Right cardiac atrium (tissue), 5 donors: Measurements from ENCODE around the gene FAM83G. TPM values are rescaled to one million over a fixed set of nuclear protein-coding genes. Genes with fewer than 3 reads are reported as not detected.

Source experiments
- ATAC-seq, 2 donors: fragments of 200-7000 bp; cut with Tn5 transposase; one replicate each; pipeline versions ENCODE4 v1.8.0 to v1.9.1; 2020; ENCODE audit warnings: moderate library complexity in 2 of 2, mild to moderate bottlenecking in 1 of 2
- DNase-seq, 3 donors: peaks; one replicate each; pipeline ENCODE4 v3.0.0-alpha.2; 2020
- H3K27ac ChIP-seq: one replicate; pipeline ENCODE4 v1.5.1; 2013; ENCODE audit warnings: mild to moderate bottlenecking, low read length, control low read depth, moderate library complexity
- H3K27me3 ChIP-seq: one replicate; pipeline ENCODE4 v1.6.1; 2013; ENCODE audit not compliant: control insufficient read depth, insufficient read depth
- H3K4me1 ChIP-seq: one replicate; pipeline ENCODE4 v1.6.1; 2013; ENCODE audit warnings: low read length; ENCODE audit not compliant: control insufficient read depth, insufficient read depth
- H3K4me3 ChIP-seq: one replicate; pipeline ENCODE4 v1.5.1; 2013; ENCODE audit warnings: low read length, control low read depth
- H3K9me3 ChIP-seq: one replicate; pipeline ENCODE4 v1.6.1; 2013; ENCODE audit warnings: low read length; ENCODE audit not compliant: control insufficient read depth
- WGBS: extraction: QIAGEN DNeasy Blood & Tissue Kit; methylation state at CpG from one replicate; pipeline ENCODE4 v1.1.7; 2013; 5-methylcytosine and 5-hydroxymethylcytosine counted together
- intact Hi-C, 4 donors: fragments of 100-400 bp; cut with DNase I; formaldehyde crosslinking; loops; one replicate each; pipeline versions ENCODE4 v1.11.0 to v1.14.0; 2022 to 2023
- polyA plus RNA-seq: library from polyadenylated mRNA; stranded (reverse); fragments of 200-250 nt; gene quantifications from one replicate; pipeline ENCODE4 v1.2.3, GENCODE V29; 2013
- total RNA-seq, 4 donors: library from RNA; stranded (reverse); fragmentation: NEBNext Ultra II Directional; extraction: Animal tissue kit (Norgen Biotek cat#: 25700); gene quantifications; one replicate each; pipeline ENCODE4 v1.2.1, GENCODE V29; 2021
- donor health status: healthy with polysubstance abuse.
- donor health status: DM: no; HTN: yes; CAD: no.
- donor health status: DM: no; HTN: no; CAD: no.
- donor health status: DM: no; HTN: yes; CAD: no; lungs with severe emphysema.
- donor health status: DM: yes; HTN: yes; CAD: no.

FAM83G gene
- total and polyA plus RNA-seq, 5 donors, result 18.7 to 40.2 (median 30.3) TPM

- H3K27ac ChIP-seq, result no peak overlapping the region
- H3K9me3 ChIP-seq, result no peaks in the 10 kb centered on the region
- H3K27me3 ChIP-seq, result no peaks in the 10 kb centered on the region
- no peak for ATAC-seq
- H3K4me1 ChIP-seq, result no peaks in the 10 kb centered on the region
- intact Hi-C loops, result no loop called here
- DNase-seq, result no peak
- H3K4me3 ChIP-seq, result no peak overlapping the region
Observed at GRCh38 chr17:19006698-19007097, 2.1 kb upstream of the FAM83G start.

- no peak for ATAC-seq
Observed at GRCh38 chr17:19005789-19006430, 1.3 kb upstream of the FAM83G start.

GRCh38 chr17:19005137-19005773 lies 691 bp upstream of the FAM83G start:
- H3K27ac ChIP-seq, result peak overlapping the region; percentile 30
- no peaks in the 10 kb centered on the region for H3K9me3 ChIP-seq
- H3K27me3 ChIP-seq, result no peaks in the 10 kb centered on the region
- peak overlapping the region; percentile 72 for H3K4me3 ChIP-seq
- H3K4me1 ChIP-seq, result no peaks in the 10 kb centered on the region
- peak; percentile 1 for ATAC-seq
- intact Hi-C loops, result no loop called here
- 85% methylated on average over 13 of the region's 13 CpGs for WGBS
- DNase-seq, result peak in 2 of 3 donors; percentile 44 to 46

More at GRCh38 chr17:19005789-19006430, 1.3 kb upstream of the FAM83G start:
- H3K9me3 ChIP-seq, result no peaks in the 10 kb centered on the region
- no peaks in the 10 kb centered on the region for H3K4me1 ChIP-seq
- peak in 2 of 3 donors; percentile 19 to 24 for DNase-seq
- no peak overlapping the region for H3K4me3 ChIP-seq
- intact Hi-C loops, result no loop called here
- no peaks in the 10 kb centered on the region for H3K27me3 ChIP-seq
- WGBS, result 91% methylated on average over 4 of the region's 4 CpGs
- H3K27ac ChIP-seq, result no peak overlapping the region

GRCh38 chr17:19003543-19004420 lies 782 bp downstream of the FAM83G start:
- H3K27ac ChIP-seq, result peak overlapping the region; percentile 47
- peak overlapping the region; percentile 72 for H3K4me3 ChIP-seq
- H3K27me3 ChIP-seq, result no peaks in the 10 kb centered on the region
- 31% methylated on average over 73 of the region's 73 CpGs for WGBS
- peak; percentile 15 to 16 for ATAC-seq
- no peaks in the 10 kb centered on the region for H3K4me1 ChIP-seq
- DNase-seq, result peak in 2 of 3 donors; percentile 65 to 70
- H3K9me3 ChIP-seq, result no peaks in the 10 kb centered on the region
- intact Hi-C loops, result no loop called here

GRCh38 chr17:19002805-19003542 lies 1.6 kb downstream of the FAM83G start:
- DNase-seq, result peak in 2 of 3 donors; percentile 15 to 25
- no peaks in the 10 kb centered on the region for H3K9me3 ChIP-seq
- peak overlapping the region; percentile 31 for H3K27ac ChIP-seq
- ATAC-seq, result no peak
- no peak overlapping the region for H3K4me3 ChIP-seq
- no peaks in the 10 kb centered on the region for H3K27me3 ChIP-seq
- no peaks in the 10 kb centered on the region for H3K4me1 ChIP-seq
- WGBS, result 83% methylated on average over 11 of the region's 11 CpGs
- intact Hi-C loops, result no loop called here

- Histone ChIP-seq H3K4me3 (no peak overlapping the region), H3K4me1 (no peaks in the 10 kb centered on the region), H3K27ac (peak overlapping the region; percentile 63), H3K27me3 (no peaks in the 10 kb centered on the region), H3K9me3 (no peaks in the 10 kb centered on the region)
- DNase-seq, result peak in 2 of 3 donors; percentile 37 to 51
- 58% methylated on average over 7 of the region's 7 CpGs for WGBS
- intact Hi-C loops, result no loop called here
- ATAC-seq, result no peak
Observed at GRCh38 chr17:19001907-19002590, 2.5 kb downstream of the FAM83G start.

GRCh38 chr17:19000531-19001325 lies 3.8 kb downstream of the FAM83G start:
- Histone ChIP-seq H3K27ac (peak overlapping the region; percentile 63), H3K4me3 (no peak overlapping the region), H3K4me1 (no peaks in the 10 kb centered on the region), H3K27me3 (no peaks in the 10 kb centered on the region), H3K9me3 (no peaks in the 10 kb centered on the region)
- peak; percentile 32 to 58 for ATAC-seq
- 66% methylated on average over 17 of the region's 17 CpGs for WGBS
- intact Hi-C loops, result no loop called here
- DNase-seq, result peak; percentile 51 to 74 (median 68)

GRCh38 chr17:18999911-19000310 lies 4.7 kb downstream of the FAM83G start:
- WGBS, result 77% methylated on average over 6 of the region's 6 CpGs
- H3K9me3 ChIP-seq, result no peaks in the 10 kb centered on the region
- no peaks in the 10 kb centered on the region for H3K27me3 ChIP-seq
- intact Hi-C loops, result no loop called here
- ATAC-seq (no peak), DNase-seq (peak in 1 of 3 donors; percentile 37)
- H3K27ac ChIP-seq, result peak overlapping the region; percentile 63
- H3K4me3 ChIP-seq, result no peak overlapping the region
- H3K4me1 ChIP-seq, result no peaks in the 10 kb centered on the region

- DNase-seq (peak in 1 of 3 donors; percentile 46), ATAC-seq (no peak)
- WGBS, result 95% methylated on average over 8 of the region's 8 CpGs
- Histone ChIP-seq H3K27me3 (no peaks in the 10 kb centered on the region), H3K9me3 (no peaks in the 10 kb centered on the region), H3K4me3 (no peak overlapping the region), H3K4me1 (no peaks in the 10 kb centered on the region), H3K27ac (peak overlapping the region; percentile 24)
- intact Hi-C loops, result no loop called here
Observed at GRCh38 chr17:18999394-18999793, 5.2 kb downstream of the FAM83G start.
